Activated T-cell treated with anti-CD3 and anti-CD28 coated beads for 4 hours (primary cell): ENCODE data around the gene LSM4.

Source experiments
- DNase-seq: peaks from one replicate; pipeline ENCODE4 v3.0.0-alpha.2; 2020

LSM4 gene

DNA sequence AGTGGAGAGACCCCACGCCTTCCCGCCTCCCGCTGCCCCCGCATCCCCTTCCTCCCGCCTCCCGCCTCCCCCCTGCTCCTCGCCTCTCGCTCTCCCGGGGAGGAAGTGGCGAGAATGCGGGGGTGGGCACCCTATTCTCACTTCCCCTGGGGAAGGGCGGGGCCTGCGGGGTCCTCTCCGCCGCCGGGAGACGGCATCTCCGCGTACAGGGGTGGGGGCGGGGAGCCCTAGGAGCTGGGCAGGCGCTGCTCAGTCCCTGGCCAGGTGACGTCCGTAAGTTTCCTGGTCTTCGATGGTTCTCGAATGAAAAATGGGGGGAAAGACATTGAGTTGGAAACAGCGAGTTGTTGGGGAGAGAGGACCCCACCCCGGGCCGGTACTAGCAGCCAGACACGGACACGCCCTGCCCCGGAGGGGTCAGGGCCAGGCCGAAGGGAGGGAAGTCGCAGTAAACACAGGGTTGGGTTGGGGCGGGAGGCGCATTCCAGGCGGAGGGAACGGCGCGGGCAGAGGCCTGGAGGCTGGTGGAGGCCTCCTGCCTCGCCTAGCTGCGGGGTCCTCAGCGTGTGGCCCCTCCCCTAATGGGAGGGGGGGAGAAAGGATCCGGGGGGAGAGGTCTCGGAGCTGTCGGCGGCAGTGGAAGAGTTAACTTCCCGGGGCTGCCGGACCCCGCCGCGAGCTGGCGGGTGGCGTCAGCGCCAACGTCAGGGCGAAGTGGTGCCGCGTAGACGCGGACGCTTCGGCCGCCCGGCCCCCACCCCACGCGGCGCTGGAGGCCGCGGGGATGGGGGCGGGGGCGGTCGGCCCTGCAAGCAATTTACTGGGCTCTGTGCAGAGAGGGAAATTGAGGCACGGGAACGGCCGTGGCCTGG lies 31.1 kb downstream of the LSM4 start:
- DNase-seq = peak; percentile 73

DNA sequence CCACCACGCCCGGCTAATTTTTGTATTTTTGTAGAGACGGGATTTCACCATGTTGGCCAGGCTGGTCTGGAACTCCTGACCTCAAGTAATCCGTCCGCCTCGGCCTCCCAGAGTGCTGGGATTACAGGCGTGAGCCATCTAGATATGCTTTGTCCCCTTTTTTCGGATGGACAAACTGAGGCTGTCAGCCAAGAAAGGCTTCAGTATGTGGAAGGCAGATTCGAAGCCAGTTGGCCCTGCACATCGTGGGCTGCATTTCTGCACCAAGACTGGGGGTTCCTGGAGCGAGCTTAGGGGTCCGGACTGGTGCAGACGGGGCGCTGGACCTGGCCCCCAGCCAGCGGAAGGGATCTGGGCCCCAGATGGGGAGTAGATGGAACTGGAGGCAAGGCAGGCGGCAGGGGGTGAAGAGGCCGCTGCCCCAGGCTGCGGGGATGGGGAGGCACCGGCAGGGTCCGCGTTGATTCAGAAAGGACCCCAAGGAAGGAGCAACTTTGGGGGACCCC lies 31.8 kb downstream of the LSM4 start:
- no peak for DNase-seq

DNA sequence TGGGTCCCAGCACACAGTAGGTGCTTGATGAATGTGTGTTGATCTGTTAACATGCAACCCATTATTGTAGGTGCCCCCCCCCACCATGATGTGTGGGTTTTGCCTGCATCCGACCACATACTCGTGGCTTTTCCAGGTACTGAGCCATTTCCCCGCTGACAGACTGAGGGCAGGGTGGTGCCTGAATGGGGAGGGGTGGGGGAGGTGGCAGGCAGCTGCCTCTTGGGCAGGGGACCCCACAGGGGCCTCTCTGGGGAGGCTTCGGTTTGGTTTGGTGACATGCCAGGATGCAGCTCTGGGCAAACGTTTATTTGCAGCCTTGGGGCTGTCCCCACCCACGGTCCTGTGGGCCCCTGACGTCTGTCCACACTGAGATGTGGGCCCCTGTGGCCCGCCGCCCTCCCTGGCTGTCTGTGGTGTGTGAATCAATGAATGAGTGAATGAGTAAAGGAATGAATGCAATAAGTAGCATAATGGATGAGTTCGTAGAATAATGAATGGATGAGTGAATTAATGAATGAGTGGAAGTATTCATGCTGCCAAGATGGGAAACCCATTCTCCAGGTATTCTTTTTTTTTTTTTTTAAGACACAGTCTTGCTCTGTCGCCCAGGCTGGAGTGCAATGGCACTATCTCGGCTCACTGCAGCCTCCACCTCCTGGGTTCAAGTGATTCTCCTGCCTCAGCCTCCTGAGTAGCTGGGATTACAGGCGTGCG lies 32.4 kb downstream of the LSM4 start:
- peak; percentile 73 for DNase-seq

DNA sequence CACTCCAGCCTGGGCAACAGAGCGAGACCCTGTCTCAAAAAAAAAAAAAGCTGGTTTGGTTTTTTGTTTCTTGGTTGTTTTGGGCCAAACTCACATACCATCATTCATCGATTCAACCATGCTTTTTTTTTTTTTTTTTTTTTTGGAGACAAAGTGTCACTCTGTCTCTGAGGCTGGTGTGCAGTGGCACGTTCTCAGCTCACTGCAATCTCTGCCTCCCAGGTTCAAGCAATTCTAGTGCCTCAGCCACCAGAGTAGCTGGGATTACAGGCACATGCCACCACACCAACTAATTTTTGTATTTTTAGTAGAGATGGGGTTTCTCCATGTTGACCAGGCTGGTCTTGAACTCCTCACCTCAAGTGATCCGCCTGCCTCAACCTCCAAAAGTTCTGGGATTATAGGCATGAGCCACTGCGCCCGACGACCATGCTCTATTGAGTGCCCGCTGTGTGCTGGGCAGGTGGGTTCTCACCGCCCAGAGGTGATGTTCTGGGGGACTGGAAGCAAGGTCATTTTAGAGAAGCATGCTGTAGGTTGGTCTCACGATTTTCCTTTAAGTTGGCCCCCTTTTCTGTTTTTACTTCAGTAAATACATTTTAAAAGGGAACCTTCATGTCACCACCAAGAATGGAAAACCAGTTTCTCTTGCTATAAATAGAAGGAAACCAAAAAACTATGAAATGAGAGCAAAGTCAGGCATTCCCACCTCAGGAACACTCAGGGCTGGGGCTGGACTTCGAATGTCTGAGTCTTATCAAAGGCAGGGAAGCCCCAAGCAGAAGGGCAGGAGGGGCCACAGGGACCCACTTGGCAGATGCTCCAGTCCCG lies 33.2 kb downstream of the LSM4 start:
- no peak for DNase-seq

DNA sequence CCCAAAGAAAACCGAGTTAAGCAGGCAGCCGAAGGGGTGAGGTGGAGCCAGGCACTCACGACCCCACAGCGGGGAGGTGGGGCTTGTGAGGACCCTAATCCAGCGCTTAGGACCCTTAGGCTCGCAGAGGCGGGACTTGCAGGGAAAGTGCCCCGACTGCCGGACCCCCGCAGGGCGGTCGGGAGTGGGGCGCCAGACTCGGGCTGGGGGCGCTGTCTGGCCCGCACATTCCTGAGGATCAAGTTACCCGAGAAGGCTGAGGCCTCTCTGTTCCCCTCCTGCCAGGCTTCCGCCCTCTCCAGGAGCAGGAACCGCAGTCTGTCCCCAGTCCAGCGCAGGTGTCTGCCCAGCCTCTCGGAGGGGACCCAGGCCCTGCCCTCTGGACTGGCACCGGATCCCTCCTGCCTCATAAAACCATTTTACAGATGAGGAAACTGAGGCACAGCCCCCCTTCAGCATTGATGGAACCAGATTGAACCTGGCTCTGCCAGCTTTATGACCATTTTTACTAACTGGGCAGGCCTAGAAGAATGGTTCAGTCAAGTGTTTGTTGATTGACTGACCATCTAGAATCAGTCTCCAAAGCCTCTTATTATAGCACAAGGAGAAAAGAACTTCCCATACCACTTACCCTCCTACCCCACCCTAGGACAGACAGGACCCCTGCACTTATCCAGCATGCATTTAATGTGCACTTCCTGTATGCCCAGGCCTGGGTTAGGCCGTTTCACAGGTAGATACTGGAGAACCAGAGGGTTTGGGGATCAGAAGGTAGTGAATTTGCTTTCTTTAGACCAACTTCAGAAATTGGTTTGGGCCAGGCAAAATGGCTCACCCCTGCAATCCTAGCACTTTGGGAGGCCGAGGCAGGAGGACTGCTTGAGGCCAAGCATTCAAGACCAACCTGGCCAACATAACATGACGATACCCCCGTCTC lies 34.8 kb downstream of the LSM4 start:
- DNase-seq = no peak

DNA sequence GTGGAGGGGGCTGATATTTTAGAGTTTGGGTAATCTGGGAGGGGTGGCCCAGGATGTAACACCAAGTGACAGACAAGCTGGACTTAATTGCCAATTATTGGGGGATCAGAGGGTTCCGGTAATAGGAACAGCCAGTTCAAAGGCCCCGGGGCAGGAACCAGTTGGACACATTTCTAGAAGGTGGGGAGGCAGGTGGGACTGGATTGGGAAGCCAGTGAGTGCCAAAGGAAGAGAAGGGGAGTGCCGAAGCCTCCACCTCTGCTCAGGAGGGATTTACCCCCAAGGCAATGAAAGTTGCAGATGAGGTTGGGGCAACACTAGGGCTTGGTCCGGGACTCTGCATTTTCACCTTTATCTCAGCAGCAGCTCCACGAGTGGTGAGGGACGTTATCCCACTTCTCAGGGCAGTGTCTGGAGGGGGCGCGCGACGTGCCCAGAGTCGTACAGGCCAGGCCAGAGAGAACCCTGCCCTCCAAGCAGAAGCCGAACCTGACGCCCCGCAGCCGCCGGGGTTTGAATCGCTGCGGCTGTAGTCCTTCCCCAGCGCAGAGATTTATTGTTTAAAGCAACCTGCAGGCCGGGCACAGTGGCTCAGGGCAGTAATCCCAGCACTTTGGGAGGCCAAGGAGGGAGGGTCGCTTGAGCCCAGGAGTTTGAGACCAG lies 35.8 kb downstream of the LSM4 start:
- no peak for DNase-seq

DNA sequence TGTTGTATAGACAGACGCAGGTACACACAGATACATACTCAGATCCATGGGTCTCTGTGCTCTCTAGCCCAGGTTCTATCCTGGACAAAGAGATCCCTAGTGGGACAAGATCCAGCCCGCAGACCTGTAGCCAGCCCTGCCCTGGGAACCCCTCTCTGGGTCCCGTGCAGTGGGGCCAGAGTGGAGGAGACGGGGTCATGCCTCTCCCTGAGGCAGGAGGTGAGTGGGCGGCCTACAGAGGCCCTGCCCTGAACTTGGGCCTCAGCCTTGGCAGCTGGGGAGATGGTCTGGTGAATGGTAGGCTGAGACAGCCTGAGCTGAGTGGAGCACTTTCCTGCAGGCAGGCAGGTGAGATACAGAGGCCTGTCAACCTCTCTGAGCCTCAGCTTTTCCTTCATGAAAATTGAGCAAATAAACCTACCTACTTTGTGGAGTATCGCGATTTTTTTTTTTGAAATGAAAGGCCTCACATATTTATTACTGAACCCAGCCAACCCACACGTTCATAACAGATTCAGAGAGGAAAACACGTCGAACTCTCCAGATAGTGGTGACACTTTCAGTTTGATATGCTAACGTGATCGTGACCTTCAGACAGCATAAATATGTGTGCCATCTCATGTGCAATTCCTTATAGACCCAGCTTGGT lies 38.0 kb downstream of the LSM4 start:
- no peak for DNase-seq

DNA sequence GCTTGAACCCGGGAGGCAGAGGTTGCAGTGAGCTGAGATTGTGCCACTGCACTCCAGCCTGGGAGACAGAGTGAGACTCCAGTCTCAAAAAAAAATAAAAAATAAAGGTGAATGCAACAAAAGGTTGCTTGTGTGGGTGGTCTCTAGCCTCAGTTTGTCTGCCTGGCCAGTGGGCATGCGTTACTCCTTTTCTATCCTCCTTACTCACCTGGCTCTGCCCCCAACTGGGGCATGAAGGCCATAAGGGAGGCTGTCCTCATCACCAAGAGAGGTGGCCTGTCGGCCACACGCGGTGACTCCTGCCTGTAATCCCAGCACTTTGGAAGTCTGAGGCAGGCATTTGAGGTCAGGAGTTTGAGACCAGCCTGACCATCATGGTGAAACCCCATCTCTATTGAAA lies 39.5 kb downstream of the LSM4 start:
- no peak for DNase-seq

DNA sequence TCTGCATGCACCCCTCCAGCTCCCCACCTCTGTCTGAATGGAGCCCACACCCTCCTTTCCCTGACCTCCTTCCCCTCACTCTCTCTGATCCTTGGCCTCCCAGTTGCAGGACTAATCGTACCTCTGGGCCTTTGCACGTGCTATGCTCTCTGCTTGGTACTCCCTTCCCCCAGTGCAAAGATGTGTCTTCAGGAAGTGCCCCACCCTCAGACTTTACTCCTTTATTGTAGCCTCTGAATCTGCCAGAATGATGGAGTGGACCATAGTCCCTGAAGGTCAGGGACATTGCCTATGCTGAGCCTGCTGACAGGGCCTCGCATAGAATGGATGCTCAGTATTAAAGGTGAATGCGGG lies 40.1 kb downstream of the LSM4 start:
- no peak for DNase-seq

DNA sequence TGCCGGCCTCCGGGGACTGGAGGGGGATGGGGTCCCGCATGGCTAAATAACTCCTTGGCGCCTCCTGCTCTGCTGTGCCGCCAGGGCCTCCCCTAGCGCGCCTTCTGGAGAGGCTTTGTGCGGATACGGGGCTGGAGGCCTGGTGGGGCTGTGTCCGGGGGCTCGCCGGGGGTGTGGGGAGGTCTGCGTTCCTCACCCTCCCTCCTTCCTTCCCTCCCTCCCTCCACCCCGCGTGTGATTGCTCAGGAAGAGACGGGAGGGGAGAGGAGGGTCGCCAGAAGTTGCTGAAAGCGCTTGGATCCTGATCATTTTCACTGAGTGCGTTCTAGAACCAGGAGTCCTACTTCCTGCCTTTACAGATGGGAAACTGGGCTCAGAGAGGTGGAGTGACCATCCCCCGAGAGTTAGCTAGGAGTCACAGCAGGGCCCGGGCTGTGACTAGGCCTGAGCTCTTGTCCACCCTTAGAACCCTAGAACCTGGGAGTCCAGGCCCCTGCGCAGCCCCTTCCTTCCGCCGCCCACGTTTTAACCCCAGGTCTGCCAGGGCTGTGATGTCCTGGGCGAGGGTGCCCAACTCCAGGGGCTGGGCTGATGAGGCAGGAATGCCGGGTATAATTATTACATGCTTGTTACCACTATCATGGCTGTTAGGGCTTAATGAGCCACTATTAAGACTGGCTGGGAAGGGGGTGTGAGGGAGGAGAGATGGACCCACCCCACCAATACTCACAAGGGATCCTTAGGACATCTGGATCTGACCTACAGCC lies 40.7 kb downstream of the LSM4 start:
- no peak for DNase-seq

DNA sequence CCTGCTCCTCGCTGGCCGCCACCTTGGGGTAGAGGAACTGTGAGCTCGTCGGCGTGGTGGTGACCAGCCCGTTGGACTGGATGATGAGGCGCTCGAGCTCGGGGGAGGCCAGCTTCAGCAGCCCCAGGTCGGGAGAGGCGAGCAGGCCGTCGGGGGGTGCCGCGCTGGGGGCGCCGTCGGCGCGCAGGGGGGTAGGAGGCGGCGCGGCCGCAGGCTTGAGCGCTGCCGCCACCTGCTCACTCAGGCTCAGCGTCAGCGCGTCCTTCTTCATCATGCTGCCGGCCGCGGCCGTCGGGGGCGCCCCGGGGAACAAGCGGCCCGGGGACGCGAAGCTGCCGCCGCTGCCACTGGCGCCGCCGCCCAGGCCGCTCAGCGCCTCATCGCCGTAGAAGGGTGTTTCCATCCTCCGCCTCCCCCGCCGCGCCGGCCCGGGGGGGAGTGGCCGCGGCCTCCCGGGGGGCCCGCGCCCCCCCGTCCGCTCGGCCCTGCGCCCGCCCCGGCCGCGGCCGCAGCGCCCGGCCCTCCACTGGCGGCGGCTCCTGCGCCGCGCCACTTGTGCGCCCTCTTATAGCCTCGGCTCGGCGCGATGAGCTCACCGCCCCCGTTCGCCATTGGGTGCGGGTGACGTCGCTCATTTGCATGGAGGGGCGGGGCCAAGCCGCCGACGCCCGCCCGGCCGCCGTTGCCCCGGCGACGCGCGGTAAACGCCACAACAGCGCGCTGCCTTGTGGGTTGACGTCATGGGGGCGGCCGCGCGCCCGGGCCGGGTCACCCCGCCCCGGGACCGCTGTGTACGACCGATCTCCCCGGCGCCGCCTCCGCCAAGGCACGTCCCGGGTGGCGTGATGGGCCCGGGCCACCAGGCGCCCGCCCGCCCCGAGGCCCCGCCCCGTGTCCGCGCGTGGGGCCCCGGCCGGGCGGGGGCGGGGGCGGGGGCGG lies 41.5 kb downstream of the LSM4 start, which contains the start of gene JUND:
TSS of gene JUND (minus strand) at position 541 of the 939 bp plus-strand sequence. CDS start at position 403, 138 bp downstream.
- DNase-seq = peak; percentile 95

DNA sequence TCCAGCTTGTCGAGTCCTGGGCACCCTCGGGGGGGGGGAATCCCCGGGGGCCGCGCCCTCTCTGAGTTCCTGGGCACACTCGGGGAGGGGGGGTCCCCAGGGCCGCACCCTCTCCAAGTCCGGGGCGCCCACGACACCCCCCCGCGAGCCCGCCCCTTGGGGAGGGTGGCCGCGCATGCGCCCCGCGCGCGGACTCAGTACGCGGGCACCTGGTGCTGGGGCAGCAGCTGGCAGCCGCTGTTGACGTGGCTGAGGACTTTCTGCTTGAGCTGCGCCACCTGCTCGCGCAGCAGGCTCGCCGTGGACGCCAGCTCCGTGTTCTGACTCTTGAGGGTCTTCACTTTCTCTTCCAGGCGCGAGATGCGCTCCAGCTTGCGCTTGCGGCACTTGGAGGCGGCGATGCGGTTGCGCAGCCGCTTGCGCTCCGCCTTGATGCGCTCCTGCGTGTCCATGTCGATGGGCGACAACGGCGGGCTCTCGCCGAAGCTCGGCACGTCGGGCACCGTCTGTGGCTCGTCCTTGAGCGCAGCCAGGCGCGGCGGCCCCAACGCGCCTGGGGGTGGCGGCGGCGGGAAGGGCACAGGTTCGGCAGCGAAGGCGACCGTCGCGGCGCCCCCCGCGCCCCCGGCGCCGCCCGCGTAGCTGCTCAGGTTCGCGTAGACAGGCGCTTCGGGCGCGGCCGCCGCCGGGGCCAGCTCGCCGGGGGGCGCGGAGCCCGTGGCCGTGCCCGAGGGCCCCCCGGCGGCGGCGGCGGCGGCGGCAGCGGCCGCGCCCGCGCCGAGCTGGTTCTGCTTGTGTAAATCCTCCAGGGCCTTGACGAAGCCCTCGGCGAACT lies 42.4 kb downstream of the LSM4 start:
- peak; percentile 65 for DNase-seq

DNA sequence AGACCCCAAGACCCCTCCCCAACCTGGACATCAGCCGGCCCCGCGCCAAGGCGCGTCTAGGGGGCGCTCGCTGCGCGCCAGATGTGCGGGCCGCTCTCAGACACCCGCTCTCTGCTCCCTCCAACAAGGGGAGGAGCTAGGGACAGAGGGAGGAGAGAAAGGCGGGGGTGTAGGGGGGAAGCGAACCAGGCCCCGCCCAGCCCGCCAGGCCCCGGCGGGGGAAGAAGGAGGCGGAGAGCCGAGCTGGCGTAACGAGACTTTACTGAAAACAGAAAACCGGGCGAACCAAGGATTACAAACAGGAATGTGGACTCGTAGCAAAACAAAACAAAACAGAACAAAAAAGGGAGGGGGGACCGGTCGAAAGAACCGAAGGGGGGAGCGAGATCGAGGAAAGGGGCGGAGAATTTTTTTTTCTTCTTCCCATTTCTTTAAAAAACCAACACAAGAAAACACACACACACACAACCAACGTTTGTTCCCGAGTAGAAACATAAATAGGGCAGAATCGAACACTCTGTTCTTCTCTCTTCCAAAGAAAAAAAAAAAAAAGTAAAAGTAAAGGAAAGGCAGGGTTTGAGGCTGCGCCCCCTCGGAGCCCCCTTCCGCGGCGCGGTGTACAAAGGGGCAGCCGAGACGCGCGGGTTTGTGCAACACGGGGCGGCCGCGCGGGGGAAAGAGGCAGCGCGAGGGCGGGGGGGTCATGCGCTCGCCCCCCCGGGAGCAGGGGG lies 43.2 kb downstream of the LSM4 start:
- peak; percentile 89 for DNase-seq

DNA sequence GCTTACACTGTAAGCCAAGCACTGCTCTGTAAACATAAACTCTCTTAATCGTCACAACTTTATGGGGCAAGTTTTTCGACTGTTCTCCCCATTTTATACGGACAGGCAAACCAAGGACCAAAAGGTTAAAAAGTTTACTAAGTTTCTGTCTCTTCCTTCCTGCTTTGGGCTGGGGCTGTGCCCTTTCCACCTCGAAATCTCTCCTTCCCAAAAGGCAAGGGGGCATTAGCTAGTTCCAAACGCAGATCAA lies 43.7 kb downstream of the LSM4 start:
- no peak for DNase-seq

DNA sequence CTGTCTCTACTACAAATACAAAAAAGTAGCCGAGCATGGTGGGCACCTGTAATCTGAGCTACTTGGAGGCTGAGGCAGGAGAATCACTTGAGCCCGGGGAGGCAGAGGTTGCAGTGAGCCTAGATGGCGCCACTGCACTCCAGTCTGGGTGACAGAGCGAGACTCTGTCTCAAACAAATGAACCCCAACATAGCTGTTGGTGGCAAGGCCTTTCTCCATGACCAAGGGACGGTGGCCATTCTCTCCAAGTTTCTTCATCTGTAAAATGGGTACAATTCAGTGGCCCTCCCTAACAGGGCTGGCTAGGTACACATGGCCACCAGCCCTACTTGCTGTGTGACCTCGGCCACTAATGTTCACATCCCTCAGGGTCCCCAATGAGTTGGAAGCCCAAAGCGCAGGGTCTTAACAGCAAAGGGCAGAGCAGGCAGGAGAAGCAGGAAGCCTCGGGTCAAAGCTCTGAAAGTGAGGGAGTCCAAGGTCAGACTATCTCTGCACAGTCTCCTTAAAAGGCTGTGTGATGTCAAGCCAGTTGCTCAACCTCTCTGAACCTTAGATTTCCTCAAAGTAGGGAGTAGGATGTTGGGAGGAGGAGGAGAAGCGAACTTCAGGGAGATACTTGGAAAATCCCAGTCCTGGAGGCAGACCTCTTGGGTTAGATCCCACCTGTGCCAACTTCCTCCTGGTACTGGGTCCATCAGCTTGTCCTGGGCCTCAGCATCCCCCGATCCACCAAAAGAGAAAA lies 44.2 kb downstream of the LSM4 start:
- no peak for DNase-seq

DNA sequence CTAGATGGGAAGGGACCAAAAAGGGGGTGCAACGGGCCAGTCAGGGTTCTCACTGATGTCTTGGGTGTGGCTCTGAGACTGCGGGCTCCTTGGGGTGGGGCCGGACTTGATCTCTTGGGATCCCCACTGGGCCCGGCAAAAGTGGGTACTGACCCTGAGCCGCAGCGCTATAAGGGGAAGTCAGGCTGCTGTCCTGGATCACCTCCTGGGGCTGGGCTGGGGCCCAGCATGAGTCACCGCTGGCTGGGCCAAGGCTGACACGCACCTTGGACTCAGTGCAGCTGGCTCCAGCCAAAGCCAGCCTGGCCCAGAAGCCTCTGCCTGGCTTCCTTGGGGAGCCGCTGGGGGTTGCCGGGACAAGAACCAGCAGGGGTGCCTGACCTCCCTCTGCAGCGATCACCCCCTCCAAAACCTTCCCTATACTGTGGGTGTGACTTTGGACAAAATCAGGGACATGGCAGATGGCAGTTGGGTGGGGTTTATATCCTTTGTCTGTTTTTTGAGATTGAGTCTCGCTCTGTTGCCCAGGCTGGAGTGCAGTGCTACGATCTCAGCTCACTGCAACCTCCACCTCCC lies 48.0 kb downstream of the LSM4 start:
- DNase-seq = no peak
